LNCAP (cell line): ENCODE measurements around the gene RABGAP1L.

Experiments used
- TF ChIP-seq, protein P1 (sequence below): fragments of 450-650 bp; IDR thresholded peaks from 2 replicates; pipeline ENCODE4 v1.5.1; 2017; ENCODE audit warnings: mild to moderate bottlenecking

RABGAP1L gene

DNA sequence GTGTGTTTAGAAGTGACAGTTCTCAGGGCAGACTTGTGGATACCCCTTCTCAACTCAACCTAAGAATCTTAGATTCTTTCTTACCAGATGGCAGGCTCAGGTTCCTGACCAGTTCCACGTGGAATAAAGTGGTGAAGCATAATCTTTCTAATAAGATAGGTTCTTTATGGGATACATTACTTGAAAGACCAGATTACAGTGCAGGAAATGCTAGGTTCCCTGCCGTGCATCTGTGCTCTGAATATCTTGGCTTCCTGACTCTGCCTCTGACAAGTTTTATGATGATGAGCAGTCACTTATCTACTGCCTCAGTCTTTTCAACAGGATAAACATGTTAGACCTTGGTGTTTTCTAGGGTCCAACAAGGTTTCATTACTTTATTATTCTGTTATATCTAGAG is 632.5 kb downstream of the RABGAP1L start:
- TF ChIP-seq, protein P1, sequence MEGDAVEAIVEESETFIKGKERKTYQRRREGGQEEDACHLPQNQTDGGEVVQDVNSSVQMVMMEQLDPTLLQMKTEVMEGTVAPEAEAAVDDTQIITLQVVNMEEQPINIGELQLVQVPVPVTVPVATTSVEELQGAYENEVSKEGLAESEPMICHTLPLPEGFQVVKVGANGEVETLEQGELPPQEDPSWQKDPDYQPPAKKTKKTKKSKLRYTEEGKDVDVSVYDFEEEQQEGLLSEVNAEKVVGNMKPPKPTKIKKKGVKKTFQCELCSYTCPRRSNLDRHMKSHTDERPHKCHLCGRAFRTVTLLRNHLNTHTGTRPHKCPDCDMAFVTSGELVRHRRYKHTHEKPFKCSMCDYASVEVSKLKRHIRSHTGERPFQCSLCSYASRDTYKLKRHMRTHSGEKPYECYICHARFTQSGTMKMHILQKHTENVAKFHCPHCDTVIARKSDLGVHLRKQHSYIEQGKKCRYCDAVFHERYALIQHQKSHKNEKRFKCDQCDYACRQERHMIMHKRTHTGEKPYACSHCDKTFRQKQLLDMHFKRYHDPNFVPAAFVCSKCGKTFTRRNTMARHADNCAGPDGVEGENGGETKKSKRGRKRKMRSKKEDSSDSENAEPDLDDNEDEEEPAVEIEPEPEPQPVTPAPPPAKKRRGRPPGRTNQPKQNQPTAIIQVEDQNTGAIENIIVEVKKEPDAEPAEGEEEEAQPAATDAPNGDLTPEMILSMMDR: no peak

DNA sequence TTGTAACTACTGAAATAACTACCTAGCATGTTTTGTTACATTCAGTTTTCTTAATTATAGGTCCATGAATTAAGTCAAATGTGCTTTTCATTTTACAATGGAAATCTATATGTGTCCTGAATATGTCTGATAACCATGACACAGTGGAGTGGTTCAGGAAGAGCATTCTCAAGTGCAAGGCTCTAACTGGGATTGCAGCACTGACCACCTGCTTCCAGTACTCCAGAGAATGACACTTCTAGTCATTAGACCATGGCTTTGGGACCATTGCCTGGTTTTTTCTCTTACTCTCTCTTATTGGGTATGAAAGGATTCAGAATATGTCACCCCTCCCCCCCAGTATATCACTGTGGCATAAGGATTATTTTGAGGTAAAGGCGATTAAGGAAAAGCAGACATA is 635.5 kb downstream of the RABGAP1L start:
- TF ChIP-seq, protein P1: no peak

DNA sequence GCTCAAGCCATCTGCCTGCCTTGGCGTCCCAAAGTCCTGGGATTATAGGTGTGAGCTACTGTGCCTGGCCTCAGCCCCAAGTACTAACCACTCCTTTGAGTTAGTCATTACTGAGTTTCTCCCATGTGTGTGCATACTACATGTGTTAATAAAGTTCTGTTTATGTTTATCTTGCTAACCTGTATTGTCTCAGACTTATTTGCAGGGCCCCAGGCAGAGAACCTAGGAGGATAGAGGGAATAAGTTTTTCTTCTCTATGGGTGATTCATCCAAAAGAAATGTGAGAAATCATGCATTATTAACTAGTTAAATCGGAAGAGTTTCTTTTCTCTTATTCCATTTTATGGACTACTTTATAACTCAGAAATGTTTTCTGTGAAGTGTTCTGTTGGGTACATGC is 636.5 kb downstream of the RABGAP1L start:
- TF ChIP-seq, protein P1: no peak

DNA sequence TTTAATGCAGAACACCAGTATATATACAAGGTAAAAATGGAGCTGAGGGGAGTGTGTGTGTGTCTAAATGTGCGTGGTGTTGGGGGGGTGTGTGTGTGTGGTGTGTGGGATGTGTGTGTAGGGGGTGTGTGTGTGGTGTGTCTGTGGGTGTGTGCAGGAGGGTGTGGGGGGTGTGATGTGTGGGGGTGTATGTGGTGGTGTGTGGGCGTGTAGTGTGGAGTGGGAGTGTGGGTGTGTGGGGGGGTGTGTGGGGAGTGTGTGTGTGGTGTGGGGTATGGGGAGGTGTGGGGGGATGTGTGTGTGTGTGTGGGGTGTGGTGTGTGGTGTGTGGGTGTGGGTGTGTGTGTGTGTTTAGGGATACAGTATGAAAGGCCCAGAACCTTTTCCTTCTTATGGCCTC is 638.1 kb downstream of the RABGAP1L start:
- TF ChIP-seq, protein P1: no peak

DNA sequence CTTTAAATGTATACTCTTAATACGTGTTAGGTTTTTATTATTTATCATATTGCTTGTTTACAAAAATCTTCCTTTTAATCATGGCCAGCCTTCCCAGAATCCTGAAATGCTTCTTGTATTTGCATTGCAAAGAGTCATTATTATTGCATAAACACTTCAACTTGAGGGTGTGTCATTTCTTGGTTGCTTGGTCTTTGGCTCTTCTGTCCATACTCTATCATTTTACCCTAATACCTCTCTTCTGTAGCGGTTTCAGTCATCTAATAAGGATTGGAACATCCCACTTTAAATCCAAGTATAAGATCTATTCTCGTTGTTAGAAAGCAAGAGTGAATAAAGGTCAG is 639.8 kb downstream of the RABGAP1L start:
- TF ChIP-seq, protein P1: no peak

DNA sequence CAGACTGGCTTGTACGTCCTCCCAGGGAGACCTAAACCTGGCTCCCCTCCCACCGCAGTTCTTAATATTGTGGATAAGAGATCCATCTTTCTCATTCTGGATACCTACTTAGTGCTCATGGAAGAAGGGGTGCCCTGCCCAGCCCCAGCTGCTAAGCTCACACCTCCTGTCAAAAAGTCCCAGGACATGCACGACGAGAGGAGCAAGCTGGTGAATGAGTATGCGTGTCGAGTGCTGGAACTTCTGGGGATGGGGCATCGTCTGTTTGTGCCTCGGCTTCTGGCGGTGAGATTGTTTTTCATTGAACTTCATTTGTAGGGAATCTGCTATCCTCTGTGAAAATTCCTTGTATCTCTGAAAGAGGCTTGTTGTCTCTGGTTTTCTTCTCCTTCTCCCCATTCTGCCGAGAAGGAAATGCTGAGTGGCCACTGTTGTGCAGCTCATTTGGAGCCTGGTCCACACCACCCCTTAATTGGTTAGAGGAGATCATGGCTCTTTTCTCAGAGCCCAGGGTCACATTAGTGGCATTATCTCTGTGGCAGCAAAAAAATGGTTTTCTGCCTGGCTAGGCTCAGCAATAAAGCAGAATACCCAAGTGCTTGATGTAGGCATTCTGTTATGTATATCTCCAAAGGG is 641.0 kb downstream of the RABGAP1L start:
- TF ChIP-seq, protein P1: no peak

DNA sequence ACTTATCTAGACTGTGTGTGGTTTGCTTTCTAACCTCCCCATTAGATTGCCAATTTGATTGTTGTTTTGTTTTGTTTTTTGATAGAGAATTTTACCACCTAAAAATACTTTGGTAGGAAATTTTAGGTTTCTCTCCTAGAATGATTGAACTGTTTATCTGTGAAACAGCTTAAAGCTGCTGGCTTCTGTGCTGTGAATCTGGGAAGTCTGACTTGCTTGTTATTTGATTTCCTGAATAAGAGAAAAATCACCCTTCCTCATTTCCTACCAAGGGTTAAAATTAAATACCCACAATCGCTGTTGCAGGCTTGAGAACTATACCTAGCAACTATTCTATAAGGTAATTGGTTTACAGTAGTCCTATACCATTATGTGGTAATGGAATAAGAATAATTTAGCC is 641.6 kb downstream of the RABGAP1L start:
- TF ChIP-seq, protein P1: no peak

DNA sequence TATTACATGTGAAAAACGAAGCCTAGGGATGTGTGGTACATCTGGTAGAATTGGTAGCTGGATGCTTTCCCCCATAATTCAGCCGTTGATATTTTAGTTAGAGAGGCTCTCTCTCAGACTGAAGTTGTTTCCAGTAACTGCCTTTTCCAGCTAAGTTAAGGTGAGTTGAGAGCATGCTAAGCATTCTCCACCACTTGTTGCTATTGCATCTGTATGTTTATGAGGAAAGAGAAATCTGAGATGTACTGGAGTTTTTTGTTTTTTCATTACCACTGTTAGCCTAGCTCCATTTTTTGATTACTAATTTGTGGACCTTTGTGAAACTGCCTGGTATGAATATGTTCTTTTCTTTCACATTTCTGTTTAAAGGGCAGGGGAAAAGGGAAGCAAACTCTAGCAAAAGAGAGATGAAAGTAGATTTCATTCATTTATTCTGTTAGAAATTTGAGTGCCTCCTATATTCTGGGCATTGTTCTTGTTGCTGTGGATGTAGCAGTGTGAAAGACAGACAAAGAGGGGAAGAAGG is 650.5 kb downstream of the RABGAP1L start:
- TF ChIP-seq, protein P1: no peak
